PC-3 (cell line): ENCODE measurements around the gene ODC1. TPM values are rescaled to one million over a fixed set of nuclear protein-coding genes. Genes with fewer than 3 reads are reported as not detected.

Source experiments
- ATAC-seq: fragments of 200-7000 bp; cut with Tn5 transposase; 2 replicates; pipeline ENCODE4 v1.9.1; 2020; ENCODE audit warnings: mild to moderate bottlenecking, moderate library complexity
- BruUV-seq: library from RNA; stranded (reverse); fragments of 400-500 nt; replicated peaks from 2 replicates; lab custom pipeline; 2021; lab: Mats Ljungman, UMichigan
- CTCF ChIA-PET: fragments of 300-600 bp; sonication (Branson Sonifier 250); formaldehyde crosslinking; loops from one replicate; lab custom pipeline; 2022; ENCODE audit warnings: antibody characterized with exemption; lab: Charles Lee
- POLR2A ChIA-PET: fragments of 300-600 bp; sonication (Branson Sonifier 250); formaldehyde crosslinking; loops from one replicate; lab custom pipeline; 2022; ENCODE audit warnings: antibody characterized with exemption; ENCODE audit not compliant: unreplicated experiment; lab: Charles Lee
- DNase-seq: peaks from one replicate; pipeline ENCODE4 v3.0.0-alpha.2; 2015
- H2AFZ ChIP-seq: fragments of 300-600 bp; sonication (generic); 2 replicates; pipeline ENCODE4 v1.6.0; 2016; ENCODE audit warnings: antibody characterized with exemption, low read length
- H3F3A ChIP-seq: fragments of 300-600 bp; sonication (generic); one replicate; pipeline ENCODE4 v1.6.0; 2017; ENCODE audit warnings: antibody characterized with exemption, low read length, control low read depth, mild to moderate bottlenecking; ENCODE audit not compliant: unreplicated experiment
- H3K27ac ChIP-seq: fragments of 300-600 bp; sonication (generic); 2 replicates; pipeline ENCODE4 v1.5.1; 2016; ENCODE audit warnings: mild to moderate bottlenecking, low read length
- H3K27me3 ChIP-seq: fragments of 300-600 bp; sonication (generic); 2 replicates; pipeline ENCODE4 v1.6.1; 2016; ENCODE audit warnings: low read length, mixed read lengths
- H3K36me3 ChIP-seq: fragments of 300-600 bp; sonication (generic); 2 replicates; pipeline ENCODE4 v1.6.1; 2016; ENCODE audit warnings: low read depth, mixed run types, low read length, mixed read lengths
- H3K4me1 ChIP-seq: fragments of 300-600 bp; sonication (generic); 2 replicates; pipeline ENCODE4 v1.5.1; 2016; ENCODE audit warnings: low read length; ENCODE audit not compliant: insufficient read depth
- H3K4me2 ChIP-seq: fragments of 300-600 bp; sonication (generic); 2 replicates; pipeline ENCODE4 v1.6.0; 2016; ENCODE audit warnings: low read length
- H3K4me3 ChIP-seq: fragments of 300-600 bp; sonication (generic); 2 replicates; pipeline ENCODE4 v1.5.1; 2016; ENCODE audit warnings: mild to moderate bottlenecking, low read length, mixed read lengths
- H3K79me2 ChIP-seq: fragments of 300-600 bp; sonication (generic); 2 replicates; pipeline ENCODE4 v1.6.1; 2017; ENCODE audit warnings: low read length, mixed read lengths
- H3K9ac ChIP-seq: fragments of 300-600 bp; sonication (generic); 2 replicates; pipeline ENCODE4 v1.6.0; 2016; ENCODE audit warnings: mild to moderate bottlenecking, low read length
- H3K9me2 ChIP-seq: fragments of 300-600 bp; sonication (generic); replicated peaks from 2 replicates; pipeline ENCODE4 v1.6.1; 2016; ENCODE audit warnings: mixed run types, low read length, mixed read lengths
- H3K9me3 ChIP-seq: fragments of 300-600 bp; sonication (generic); 2 replicates; pipeline ENCODE4 v1.6.1; 2016; ENCODE audit warnings: low read length, mixed read lengths
- H4K20me1 ChIP-seq: fragments of 300-600 bp; sonication (generic); 2 replicates; pipeline ENCODE4 v1.6.1; 2016; ENCODE audit warnings: low read length, mixed read lengths
- EZH2 ChIP-seq: fragments of 300-600 bp; sonication (generic); IDR thresholded peaks from one replicate; pipeline ENCODE4 v1.6.1; 2017; ENCODE audit warnings: antibody characterized with exemption, mild to moderate bottlenecking, low read length; ENCODE audit not compliant: unreplicated experiment
- EZH2phosphoT487 ChIP-seq: fragments of 300-600 bp; sonication (generic); IDR thresholded peaks from 2 replicates; pipeline ENCODE4 v1.6.1; 2018; ENCODE audit warnings: mild to moderate bottlenecking, antibody characterized with exemption, low read length, borderline replicate concordance
- intact Hi-C: fragments of 100-400 bp; cut with micrococcal nuclease; formaldehyde crosslinking; loops from 2 replicates; pipeline ENCODE4 v1.9.0; 2023
- total RNA-seq: library from RNA; depleted of rRNA; stranded (reverse); fragments of >200 nt; gene quantifications from 2 replicates; pipeline ENCODE4 v1.2.3, GENCODE V29; 2014
- TF ChIP-seq, protein P1 (sequence below): fragments of 300-600 bp; sonication (generic); conservative IDR thresholded peaks from 2 replicates; pipeline ENCODE4 v1.5.1; 2017; ENCODE audit warnings: antibody characterized with exemption, low read depth, mild to moderate bottlenecking, low read length

The ODC1 gene
- total RNA-seq, 1 experiment from 2014 or later = 712 TPM

DNA sequence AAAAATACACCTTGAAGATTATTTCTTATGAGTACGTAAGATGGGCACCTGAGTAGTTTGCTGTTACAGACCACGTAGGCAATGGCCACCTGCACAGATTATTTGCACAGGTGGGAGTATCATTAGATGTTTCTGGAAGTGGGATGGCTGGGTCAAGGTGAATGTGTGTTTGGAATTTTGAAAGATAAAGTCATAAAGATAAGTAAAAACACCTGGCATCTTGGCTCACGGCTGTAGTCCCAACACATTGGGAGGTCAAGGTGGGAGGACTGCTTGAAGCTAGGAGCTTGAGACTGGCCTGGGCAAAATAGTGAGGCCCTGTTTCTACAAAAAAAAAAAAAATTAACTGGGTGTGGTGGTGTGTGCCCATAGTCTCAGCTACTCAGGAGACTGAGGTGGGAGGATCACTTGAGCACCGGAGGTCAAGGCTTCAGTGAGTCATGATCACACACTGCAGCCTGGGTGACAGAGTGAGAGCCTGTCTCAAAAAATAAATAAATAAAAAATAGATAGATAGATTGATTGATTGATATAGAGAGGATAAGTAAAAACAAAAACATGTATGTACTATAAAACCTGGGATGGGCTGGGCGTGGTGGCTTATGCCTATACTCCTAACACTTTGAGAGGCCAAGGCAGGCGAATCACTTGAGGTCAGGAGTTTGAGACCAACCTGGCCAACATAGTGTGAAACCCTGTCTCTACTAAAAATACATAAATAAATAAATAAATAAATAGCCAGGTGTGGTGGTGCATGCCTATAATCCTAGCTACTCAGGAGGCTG lies 30.4 kb downstream of the ODC1 start:
- Histone ChIP-seq H3K9me3 (no peaks in the 10 kb centered on the region), H3F3A (no peaks in the 10 kb centered on the region), H3K79me2 (peaks cover 34% of the 10 kb centered on the region), H3K36me3 (peaks cover 23% of the 10 kb centered on the region), H4K20me1 (no peaks in the 10 kb centered on the region), H3K27ac (no peak overlapping the region), H3K4me2 (no peak overlapping the region), H2AFZ (no peak overlapping the region), H3K4me3 (no peak overlapping the region), H3K4me1 (peaks cover 26% of the 10 kb centered on the region), H3K9ac (no peak overlapping the region), H3K27me3 (no peaks in the 10 kb centered on the region), H3K9me2 (no peaks in the 10 kb centered on the region)
- ChIA-PET POLR2A (no interaction called here), CTCF (no interaction called here)
- TF ChIP-seq EZH2phosphoT487 (no peak), EZH2 (no peak)
- TF ChIP-seq, protein P1, sequence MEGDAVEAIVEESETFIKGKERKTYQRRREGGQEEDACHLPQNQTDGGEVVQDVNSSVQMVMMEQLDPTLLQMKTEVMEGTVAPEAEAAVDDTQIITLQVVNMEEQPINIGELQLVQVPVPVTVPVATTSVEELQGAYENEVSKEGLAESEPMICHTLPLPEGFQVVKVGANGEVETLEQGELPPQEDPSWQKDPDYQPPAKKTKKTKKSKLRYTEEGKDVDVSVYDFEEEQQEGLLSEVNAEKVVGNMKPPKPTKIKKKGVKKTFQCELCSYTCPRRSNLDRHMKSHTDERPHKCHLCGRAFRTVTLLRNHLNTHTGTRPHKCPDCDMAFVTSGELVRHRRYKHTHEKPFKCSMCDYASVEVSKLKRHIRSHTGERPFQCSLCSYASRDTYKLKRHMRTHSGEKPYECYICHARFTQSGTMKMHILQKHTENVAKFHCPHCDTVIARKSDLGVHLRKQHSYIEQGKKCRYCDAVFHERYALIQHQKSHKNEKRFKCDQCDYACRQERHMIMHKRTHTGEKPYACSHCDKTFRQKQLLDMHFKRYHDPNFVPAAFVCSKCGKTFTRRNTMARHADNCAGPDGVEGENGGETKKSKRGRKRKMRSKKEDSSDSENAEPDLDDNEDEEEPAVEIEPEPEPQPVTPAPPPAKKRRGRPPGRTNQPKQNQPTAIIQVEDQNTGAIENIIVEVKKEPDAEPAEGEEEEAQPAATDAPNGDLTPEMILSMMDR = no peak
- DNase-seq (no peak), ATAC-seq (no peak)
- intact Hi-C loops = no loop called here
- BruUV-seq = no TSS peak

DNA sequence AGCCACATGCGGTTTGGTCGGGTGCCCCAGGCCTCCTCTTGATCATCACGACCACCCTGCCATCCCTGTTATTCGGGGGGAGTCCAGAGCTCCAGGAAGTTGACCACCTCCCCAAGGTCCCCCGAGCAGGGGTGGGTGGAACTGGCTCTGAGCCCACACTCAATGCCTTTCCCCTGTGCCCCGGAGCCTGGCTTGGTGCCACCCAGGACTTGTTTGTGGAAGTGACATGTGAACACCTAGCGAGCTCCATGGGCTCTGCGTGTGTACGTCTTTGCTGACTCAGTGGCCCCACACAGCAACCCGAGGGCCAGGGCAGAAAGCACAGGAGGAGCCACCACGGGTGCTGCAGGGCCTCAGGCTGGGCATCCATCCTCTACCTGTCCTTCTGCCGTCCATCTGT lies 32.5 kb downstream of the ODC1 start:
- Histone ChIP-seq H3K36me3 (peaks cover 26% of the 10 kb centered on the region), H3K27me3 (no peaks in the 10 kb centered on the region), H3K9me3 (no peaks in the 10 kb centered on the region), H3F3A (no peaks in the 10 kb centered on the region), H4K20me1 (no peaks in the 10 kb centered on the region), H3K9me2 (no peaks in the 10 kb centered on the region), H3K4me1 (peaks cover 28% of the 10 kb centered on the region), H3K9ac (no peak overlapping the region), H2AFZ (no peak overlapping the region), H3K4me3 (no peak overlapping the region), H3K27ac (no peak overlapping the region), H3K79me2 (peaks cover 52% of the 10 kb centered on the region), H3K4me2 (no peak overlapping the region)
- intact Hi-C loops = no loop called here
- ChIA-PET CTCF (no interaction called here), POLR2A (no interaction called here)
- ATAC-seq = no peak
- TF ChIP-seq EZH2 (no peak), EZH2phosphoT487 (no peak)
- TF ChIP-seq, protein P1 = no peak
- BruUV-seq = no TSS peak
- DNase-seq = no peak

DNA sequence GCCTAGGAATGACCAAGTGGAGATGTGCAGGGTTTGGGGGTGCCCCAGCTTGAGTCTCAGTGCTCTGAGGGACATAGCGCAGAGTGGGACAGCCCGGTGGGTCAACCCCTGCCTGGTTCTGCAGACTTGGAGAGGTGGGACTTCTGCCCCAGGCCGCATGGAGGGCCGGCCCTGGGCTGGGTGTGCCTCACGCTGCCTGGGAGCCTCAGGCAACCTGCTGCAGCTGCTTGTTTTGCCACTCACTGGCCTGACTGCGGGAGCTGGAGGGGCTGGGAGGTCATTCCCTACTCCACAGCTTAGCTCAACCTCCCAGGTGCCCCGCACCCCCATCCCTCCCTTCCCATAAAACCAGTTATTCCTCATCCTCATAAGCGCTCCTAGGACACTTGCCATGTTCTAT lies 33.1 kb downstream of the ODC1 start:
- no peaks in the 10 kb centered on the region for H3K27me3 ChIP-seq
- TF ChIP-seq, protein P1 = no peak
- TF ChIP-seq EZH2 (no peak), EZH2phosphoT487 (no peak)
- no peak overlapping the region for H3K4me2 ChIP-seq
- no peak overlapping the region for H2AFZ ChIP-seq
- H3K27ac ChIP-seq = no peak overlapping the region
- H3F3A ChIP-seq = no peaks in the 10 kb centered on the region
- ATAC-seq (no peak), DNase-seq (no peak)
- no peaks in the 10 kb centered on the region for H3K9me3 ChIP-seq
- H3K4me1 ChIP-seq = peaks cover 28% of the 10 kb centered on the region
- H3K9me2 ChIP-seq = no peaks in the 10 kb centered on the region
- BruUV-seq = no TSS peak
- H3K36me3 ChIP-seq = peaks cover 25% of the 10 kb centered on the region
- H3K9ac ChIP-seq = no peak overlapping the region
- H4K20me1 ChIP-seq = no peaks in the 10 kb centered on the region
- intact Hi-C loops = no loop called here
- no peak overlapping the region for H3K4me3 ChIP-seq
- peaks cover 57% of the 10 kb centered on the region for H3K79me2 ChIP-seq
- ChIA-PET POLR2A (no interaction called here), CTCF (no interaction called here)
